ENCODE results near the gene RAC3.

RAC3 gene

DNA sequence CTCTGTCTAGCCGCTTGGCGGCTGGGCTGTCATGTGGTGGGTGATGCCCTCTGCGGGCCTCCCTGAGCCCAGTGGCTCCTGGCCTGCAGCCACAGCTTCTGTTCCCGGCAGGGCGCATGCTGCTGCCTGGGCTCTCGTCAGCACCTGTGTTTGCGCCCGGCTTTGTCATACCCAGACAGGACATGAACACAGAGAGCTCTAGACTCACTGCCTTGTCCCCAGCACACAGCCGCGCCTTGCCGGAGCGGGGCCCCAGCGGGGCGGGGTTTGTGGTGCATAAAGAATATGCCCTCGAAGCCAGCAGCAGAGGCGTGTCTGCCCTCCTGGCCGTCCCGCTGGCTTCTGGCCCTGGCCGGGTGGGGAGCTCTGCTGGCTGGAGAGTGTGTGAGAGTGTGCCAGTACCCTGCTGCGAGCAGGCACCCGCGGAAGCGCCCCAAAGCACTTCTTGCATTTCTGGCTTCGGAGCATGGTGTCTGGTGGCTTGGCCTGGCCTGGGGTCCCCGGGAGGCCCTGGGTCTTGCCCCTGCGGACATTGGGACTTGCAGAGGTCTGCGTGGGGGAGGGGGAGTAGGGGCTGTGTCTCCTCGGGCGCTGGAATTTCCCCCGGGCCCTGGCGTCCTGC is 39.7 kb upstream of the RAC3 start:
- peak overlapping the region; percentile 95 for H2BK12ac ChIP-seq (ENCODE audit: low read length)
- H3K27me3 ChIP-seq (ENCODE audit: control insufficient read depth in 3 of 3, insufficient read depth in 3 of 3, low read depth in 1 of 3, low read length in 3 of 3): no peaks in the 10 kb centered on the region
- H4K91ac ChIP-seq (ENCODE audit: low read depth, low read length, poor library complexity): peak overlapping the region; percentile 92
- H3K4me2 ChIP-seq (ENCODE audit: insufficient read depth, low read length, poor library complexity, severe bottlenecking): no peak overlapping the region
- WGBS, 2 donors (ENCODE audit: extremely low coverage in 2 of 2, insufficient read length in 2 of 2, insufficient replicate concordance in 1 of 2): no CpG with 5 or more reads among the region's 31 CpGs
- H3K27ac ChIP-seq (replicated peaks; ENCODE audit: low read length): peak overlapping the region; percentile 78
- peak overlapping the region; percentile 97 for H2AK5ac ChIP-seq (ENCODE audit: low read depth, low read length)
- H3K23ac ChIP-seq (ENCODE audit: low read depth, low read length, poor library complexity): peak overlapping the region; percentile 75
- peak overlapping the region; percentile 79 for H2BK15ac ChIP-seq (ENCODE audit: low read length)
- H4K8ac ChIP-seq (ENCODE audit: low read depth, low read length): no peak overlapping the region
- H3K4ac ChIP-seq (ENCODE audit: low read length): peak overlapping the region; percentile 45
- peak overlapping the region; percentile 92 for H2BK120ac ChIP-seq (ENCODE audit: low read depth, low read length)
- peak overlapping the region; percentile 84 for H3K14ac ChIP-seq (ENCODE audit: low read length)
- peak overlapping the region; percentile 97 for H3K18ac ChIP-seq (ENCODE audit: low read length)
- H2AFZ ChIP-seq (ENCODE audit: low read length): peak overlapping the region; percentile 90
- peaks cover 3 to 8% of the 10 kb centered on the region in 2 donors for H3K9me3 ChIP-seq (replicated peaks in 1 of 2; ENCODE audit: control insufficient read depth in 2 of 2, insufficient read depth in 1 of 2, low read depth in 1 of 2, low read length in 2 of 2)
- peak overlapping the region; percentile 90 for H2BK5ac ChIP-seq (ENCODE audit: low read length)
- peaks cover 25 to 29% of the 10 kb centered on the region in 2 donors for H3K4me1 ChIP-seq (ENCODE audit: control insufficient read depth in 2 of 2, insufficient read depth in 1 of 2, low read depth in 1 of 2, low read length in 2 of 2)
- H3K36me3 ChIP-seq (replicated peaks in 1 of 2; ENCODE audit: control insufficient read depth in 2 of 2, insufficient read depth in 2 of 2, low read length in 2 of 2): peaks cover under 1 to 17% of the 10 kb centered on the region in 2 donors
- peak; percentile 12 for DNase-seq (ENCODE audit: low spot score)
- peak overlapping the region in 1 of 2 donors; percentile 27 for H3K4me3 ChIP-seq (ENCODE audit: low read length in 2 of 2)
- H3K79me1 ChIP-seq (ENCODE audit: low read depth, low read length): peaks cover 15% of the 10 kb centered on the region
- H3K9ac ChIP-seq (ENCODE audit: low read depth, low read length, poor library complexity): peak overlapping the region; percentile 83

DNA sequence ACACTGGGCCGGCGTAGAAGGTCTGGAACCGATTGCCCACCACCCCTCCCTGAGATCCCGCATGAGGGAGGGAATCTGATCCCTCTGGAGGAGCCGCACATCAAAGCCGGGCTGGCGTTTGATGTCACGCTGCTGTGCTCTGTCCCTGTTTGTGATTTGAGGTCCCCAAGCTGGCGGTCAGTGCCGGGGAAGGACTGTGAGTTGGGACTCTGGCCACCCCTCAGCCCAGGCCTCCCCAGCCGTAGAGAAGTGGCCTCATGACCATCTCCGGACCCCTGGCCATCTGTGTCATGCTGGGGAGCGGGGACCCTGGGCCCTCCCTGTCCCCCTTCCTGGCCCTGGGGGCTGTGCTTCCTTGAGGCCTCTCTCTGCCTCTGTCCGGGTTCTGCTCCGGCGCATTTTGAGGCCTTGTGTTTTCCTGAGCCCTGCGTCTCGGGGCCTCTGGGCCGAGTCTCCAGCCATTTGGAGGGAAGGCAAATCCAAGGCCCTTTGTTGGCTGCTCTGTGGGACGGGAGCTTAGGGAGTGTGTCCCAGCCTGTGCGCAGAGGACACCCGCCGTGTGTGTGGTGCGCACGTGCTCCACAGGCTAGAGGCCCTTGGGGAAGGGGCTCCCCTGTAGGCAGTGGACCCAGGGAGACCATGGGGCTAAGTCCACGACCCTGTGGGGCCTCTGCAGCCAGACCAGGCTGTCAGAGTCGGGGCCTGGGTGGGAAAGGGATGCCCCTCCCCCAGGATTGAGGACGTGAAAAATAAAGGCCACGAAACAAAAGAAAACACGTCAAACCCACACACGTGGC is 39.0 kb upstream of the RAC3 start:
- no peak overlapping the region for H3K4me2 ChIP-seq (ENCODE audit: insufficient read depth, low read length, poor library complexity, severe bottlenecking)
- peaks cover 3 to 8% of the 10 kb centered on the region in 2 donors for H3K9me3 ChIP-seq (replicated peaks in 1 of 2; ENCODE audit: control insufficient read depth in 2 of 2, insufficient read depth in 1 of 2, low read depth in 1 of 2, low read length in 2 of 2)
- H3K27ac ChIP-seq (replicated peaks; ENCODE audit: low read length): peak overlapping the region; percentile 78
- H3K14ac ChIP-seq (ENCODE audit: low read length): peak overlapping the region; percentile 75
- H4K91ac ChIP-seq (ENCODE audit: low read depth, low read length, poor library complexity): peak overlapping the region; percentile 87
- DNase-seq (ENCODE audit: low spot score): peak; percentile 20
- peak overlapping the region; percentile 90 for H2AFZ ChIP-seq (ENCODE audit: low read length)
- peak overlapping the region; percentile 85 for H3K9ac ChIP-seq (ENCODE audit: low read depth, low read length, poor library complexity)
- peak overlapping the region; percentile 90 for H2BK5ac ChIP-seq (ENCODE audit: low read length)
- H3K4me1 ChIP-seq (ENCODE audit: control insufficient read depth in 2 of 2, insufficient read depth in 1 of 2, low read depth in 1 of 2, low read length in 2 of 2): peaks cover 25 to 29% of the 10 kb centered on the region in 2 donors
- peak overlapping the region in 1 of 2 donors; percentile 27 for H3K4me3 ChIP-seq (ENCODE audit: low read length in 2 of 2)
- H2BK15ac ChIP-seq (ENCODE audit: low read length): peak overlapping the region; percentile 99
- no peaks in the 10 kb centered on the region for H3K27me3 ChIP-seq (ENCODE audit: control insufficient read depth in 3 of 3, insufficient read depth in 3 of 3, low read depth in 1 of 3, low read length in 3 of 3)
- H2BK120ac ChIP-seq (ENCODE audit: low read depth, low read length): peak overlapping the region; percentile 92
- peak overlapping the region; percentile 78 for H3K4ac ChIP-seq (ENCODE audit: low read length)
- H3K36me3 ChIP-seq (replicated peaks in 1 of 2; ENCODE audit: control insufficient read depth in 2 of 2, insufficient read depth in 2 of 2, low read length in 2 of 2): peaks cover 0 to 12% of the 10 kb centered on the region in 2 donors
- peak overlapping the region; percentile 53 for H4K8ac ChIP-seq (ENCODE audit: low read depth, low read length)
- WGBS, 2 donors (ENCODE audit: extremely low coverage in 2 of 2, insufficient read length in 2 of 2, insufficient replicate concordance in 1 of 2): no CpG with 5 or more reads among the region's 31 CpGs
- peaks cover 13% of the 10 kb centered on the region for H3K79me1 ChIP-seq (ENCODE audit: low read depth, low read length)
- H3K18ac ChIP-seq (ENCODE audit: low read length): peak overlapping the region; percentile 97
- peak overlapping the region; percentile 99 for H2BK12ac ChIP-seq (ENCODE audit: low read length)
- H2AK5ac ChIP-seq (ENCODE audit: low read depth, low read length): peak overlapping the region; percentile 97
- peak overlapping the region; percentile 52 for H3K23ac ChIP-seq (ENCODE audit: low read depth, low read length, poor library complexity)

DNA sequence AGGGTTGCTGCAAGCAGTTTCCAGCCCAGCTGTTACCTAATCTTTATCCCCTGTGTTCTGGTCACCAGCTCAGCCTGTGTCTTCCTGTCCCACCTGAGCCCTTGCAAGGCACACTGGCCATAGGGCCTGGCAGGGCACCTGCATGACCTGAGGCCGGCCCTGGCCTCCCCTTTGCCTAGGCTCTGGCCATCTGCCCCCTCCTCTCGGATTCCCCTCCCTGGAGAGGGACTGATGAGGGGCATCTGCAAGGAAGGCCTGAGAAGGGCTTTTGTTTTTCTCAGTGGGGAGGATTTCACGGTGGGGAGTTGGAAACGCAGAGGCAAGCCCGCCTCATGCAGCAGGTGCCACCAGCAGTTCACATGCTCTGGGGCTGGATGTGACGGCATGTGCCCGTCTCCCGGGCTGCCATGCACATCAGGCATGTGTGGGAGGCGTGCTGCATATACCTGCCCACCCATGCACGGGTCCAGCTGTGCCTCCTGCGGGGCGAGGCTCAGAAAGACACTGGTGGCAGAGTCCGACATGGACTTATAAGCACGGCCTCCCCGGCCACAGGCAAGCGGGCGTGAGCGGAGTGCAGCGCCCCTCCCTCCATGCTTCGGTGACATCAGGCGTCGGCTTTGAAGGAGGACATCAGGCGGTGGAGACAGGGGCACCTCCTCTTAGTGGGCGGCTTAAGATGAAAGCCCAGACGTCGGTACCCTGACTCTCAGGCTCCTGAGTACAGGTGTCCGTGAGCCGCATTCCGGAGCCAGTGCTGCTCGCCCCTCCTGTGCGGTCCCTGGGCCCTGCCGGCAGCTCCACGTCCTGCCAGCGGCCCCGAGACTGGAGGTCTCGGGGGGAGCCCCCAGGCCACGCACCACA is 37.5 kb upstream of the RAC3 start:
- Histone ChIP-seq H3K14ac (ENCODE audit: low read length) (peak overlapping the region; percentile 82), H3K4me3 (ENCODE audit: low read length in 2 of 2) (no peak overlapping the region), H2AFZ (ENCODE audit: low read length) (no peak overlapping the region), H3K18ac (ENCODE audit: low read length) (peak overlapping the region; percentile 93), H2AK5ac (ENCODE audit: low read depth, low read length) (peak overlapping the region; percentile 96), H3K27ac (replicated peaks; ENCODE audit: low read length) (peak overlapping the region; percentile 54), H3K4me2 (ENCODE audit: insufficient read depth, low read length, poor library complexity, severe bottlenecking) (peak overlapping the region; percentile 18), H3K79me1 (ENCODE audit: low read depth, low read length) (peaks cover 13% of the 10 kb centered on the region), H4K8ac (ENCODE audit: low read depth, low read length) (no peak overlapping the region), H3K36me3 (replicated peaks in 1 of 2; ENCODE audit: control insufficient read depth in 2 of 2, insufficient read depth in 2 of 2, low read length in 2 of 2) (peaks cover 0 to 7% of the 10 kb centered on the region in 2 donors), H3K9me3 (replicated peaks in 1 of 2; ENCODE audit: control insufficient read depth in 2 of 2, insufficient read depth in 1 of 2, low read depth in 1 of 2, low read length in 2 of 2) (peaks cover 3 to 8% of the 10 kb centered on the region in 2 donors), H3K4me1 (ENCODE audit: control insufficient read depth in 2 of 2, insufficient read depth in 1 of 2, low read depth in 1 of 2, low read length in 2 of 2) (peaks cover 25 to 29% of the 10 kb centered on the region in 2 donors), H2BK12ac (ENCODE audit: low read length) (peak overlapping the region; percentile 97), H4K91ac (ENCODE audit: low read depth, low read length, poor library complexity) (no peak overlapping the region), H3K9ac (ENCODE audit: low read depth, low read length, poor library complexity) (peak overlapping the region; percentile 38), H2BK5ac (ENCODE audit: low read length) (peak overlapping the region; percentile 75), H2BK15ac (ENCODE audit: low read length) (peak overlapping the region; percentile 89), H3K23ac (ENCODE audit: low read depth, low read length, poor library complexity) (peak overlapping the region; percentile 85), H3K4ac (ENCODE audit: low read length) (no peak overlapping the region), H2BK120ac (ENCODE audit: low read depth, low read length) (no peak overlapping the region), H3K27me3 (ENCODE audit: control insufficient read depth in 3 of 3, insufficient read depth in 3 of 3, low read depth in 1 of 3, low read length in 3 of 3) (no peaks in the 10 kb centered on the region)
- WGBS, 2 donors (ENCODE audit: extremely low coverage in 2 of 2, insufficient read length in 2 of 2, insufficient replicate concordance in 1 of 2): no CpG with 5 or more reads among the region's 37 CpGs
- no peak for DNase-seq (ENCODE audit: low spot score)
